Measurements from ENCODE around the gene ETV5. TPM values are rescaled to one million over a fixed set of nuclear protein-coding genes. Genes with fewer than 3 reads are reported as not detected.
A peak's percentile ranks its signal among the peaks of the same experiment; 100 is the strongest.

The ETV5 gene
- total and polyA plus RNA-seq, 10 of the 15 experiments (the other 5 are each of a cell fraction or from before 2014, with no cell fraction given): 5.0 to 18.4 (median 7.4) TPM

GRCh38 chr3:186151077-186151971 is 42.4 kb upstream of the ETV5 start:
- RAD21 ChIA-PET (ENCODE audit: unreplicated experiment): interaction anchor here (0.8 kb wide), 1 partner anchor 386 kb away, joined by 4 read pairs; no protein-coding TSS in a partner anchor
- no peaks in the 10 kb centered on the region for H4K20me1 ChIP-seq (ENCODE audit: control insufficient read depth, insufficient read depth)
- POLR2A ChIA-PET: interaction anchor here (2.0 kb wide), 1 partner anchor 41 kb away, joined by 6 read pairs; no protein-coding TSS in a partner anchor
- no TSS peak for BruUV-seq (replicated peaks)
- 49% methylated on average over 7 of the region's 7 CpGs for WGBS (ENCODE audit: insufficient coverage, insufficient replicate concordance, low lambda C conversion rate, missing lambda C conversion rate)
- no peak overlapping the region for H3K27ac ChIP-seq (ENCODE audit: control insufficient read depth, insufficient read depth)
- no peak overlapping the region; the same call in 1 of the 2 replicates for H2AFZ ChIP-seq (ENCODE audit: control insufficient read depth, low read depth, low read length)
- FAIRE-seq (peak; percentile 7), DNase-seq (ENCODE audit: low read depth, low spot score) (peak; percentile 21), ATAC-seq (peak; percentile 20)
- H3K4me1 ChIP-seq (ENCODE audit: control insufficient read depth, insufficient read depth, low read length): peaks cover 28% of the 10 kb centered on the region
- no peaks in the 10 kb centered on the region for H3K36me3 ChIP-seq (ENCODE audit: control insufficient read depth in 2 of 2, insufficient read depth in 2 of 2, low read length in 1 of 2)
- H3K9ac ChIP-seq (ENCODE audit: control insufficient read depth, insufficient read depth, low read length): no peak overlapping the region
- H3K79me2 ChIP-seq (ENCODE audit: control insufficient read depth, insufficient read depth, low read length): no peaks in the 10 kb centered on the region
- SMC1A ChIA-PET (ENCODE audit: uncharacterized antibody, unreplicated experiment): interaction anchor here (2.1 to 2.6 kb wide), 3 partner anchors 67 to 389 kb away, joined by 8 to 12 read pairs (median 11); no protein-coding TSS in a partner anchor
- intact Hi-C loops (cut with micrococcal nuclease; ENCODE audit: unreplicated experiment) (loop anchor here (5.0 kb wide), 3 partner anchors 44 to 91 kb away; partner anchors contain the start of gene ETV5), in situ Hi-C loops (cut with MboI) (no loop called here)
- no peaks in the 10 kb centered on the region for H3K27me3 ChIP-seq (replicated peaks in 1 of 2; ENCODE audit: control insufficient read depth in 2 of 2, insufficient read depth in 2 of 2, low read length in 1 of 2)
- no peaks in the 10 kb centered on the region for H3K9me3 ChIP-seq (replicated peaks; ENCODE audit: control insufficient read depth, insufficient read depth, low read length)
- H3K4me3 ChIP-seq: no peak overlapping the region
- CTCF ChIA-PET: interaction anchor here (1.6 kb wide), 1 partner anchor 66 kb away, joined by 4 read pairs; no protein-coding TSS in a partner anchor
- peak overlapping the region; percentile 52 for H3K4me2 ChIP-seq (ENCODE audit: control insufficient read depth, insufficient read depth)
- TF ChIP-seq ATF2 (IDR thresholded peaks at IDR 0.05; ENCODE audit: low read length) (peak; percentile 72), JUNB (IDR thresholded peaks at IDR 0.05) (peak; percentile 47; the same call in 1 of the 2 replicates), CBFB (IDR thresholded peaks at IDR 0.05; ENCODE audit: low read depth) (peak; percentile 96), ZBED1 (IDR thresholded peaks at IDR 0.05; ENCODE audit: borderline replicate concordance) (peak; percentile 68), ETV6 (conservative IDR thresholded peaks at IDR 0.05 in 1 of 2, IDR thresholded peaks at IDR 0.05 in 1 of 2; ENCODE audit: borderline replicate concordance in 1 of 2, low read depth in 1 of 2) (peak in 1 of 2 experiments; percentile 87; a peak in 2 of 4 replicates), TCF12 (IDR thresholded peaks at IDR 0.05; ENCODE audit: low read depth, low read length) (0 out of 2 replicates have a peak, but pooled peaks have one; percentile 16), STAT1 (conservative IDR thresholded peaks at IDR 0.05) (no peak), MLLT1 (IDR thresholded peaks at IDR 0.05) (0 out of 2 replicates have a peak, but pooled peaks have one; percentile 23), RAD51 (IDR thresholded peaks at IDR 0.05) (no peak), SMARCA5 (IDR thresholded peaks at IDR 0.05) (no peak), ATF7 (IDR thresholded peaks at IDR 0.05; ENCODE audit: low read depth) (peak; percentile 48; the same call in 1 of the 2 replicates), CUX1 (IDR thresholded peaks at IDR 0.05; ENCODE audit: insufficient replicate concordance, low read depth, low read length) (no peak), RCOR1 (conservative IDR thresholded peaks at IDR 0.05; ENCODE audit: low read depth, low read length) (no peak), RUNX3 (IDR thresholded peaks at IDR 0.05; ENCODE audit: low read length) (peak; percentile 99), SIN3A (IDR thresholded peaks at IDR 0.05; ENCODE audit: low read depth, low read length) (no peak)

Measured in GM12878 (cell line).